HG03103 (cell line): ENCODE measurements around the gene ZCCHC13.
"Not testable (repeated sequence)": the region's sequence is repeated elsewhere in the genome, so short reads cannot be mapped to it uniquely, and the experiment has no call there.

Experiments
- ATAC-seq: cut with Tn5 transposase; IDR thresholded peaks from one replicate; pipeline ENCODE4 v1.9.1; 2021; ENCODE audit warnings: low read depth; ENCODE audit not compliant: unreplicated experiment

Gene ZCCHC13

DNA sequence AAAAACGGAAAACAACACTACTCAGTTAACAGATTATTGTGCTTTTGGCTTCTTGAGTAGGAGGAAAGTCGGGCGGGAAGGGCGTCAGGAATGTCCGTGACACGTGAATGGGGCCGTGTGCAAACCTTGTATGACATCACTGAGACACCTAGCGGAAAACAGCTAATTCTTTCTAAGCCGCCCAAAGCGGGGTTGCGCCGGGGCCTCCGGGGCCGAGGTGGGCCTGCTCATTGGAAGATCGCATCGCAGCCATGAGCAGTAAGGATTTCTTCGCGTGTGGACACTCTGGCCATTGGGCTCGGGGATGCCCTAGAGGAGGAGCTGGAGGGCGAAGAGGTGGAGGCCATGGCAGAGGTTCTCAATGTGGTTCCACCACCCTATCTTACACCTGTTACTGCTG lies at the start of gene ZCCHC13:
TSS of gene ZCCHC13 (plus strand) at position 165 of the 400 bp plus-strand sequence. CDS start at position 252, 87 bp downstream.
- ATAC-seq = no peak

- ATAC-seq = not testable (repeated sequence)
These were observed 45.9 kb upstream of the ZCCHC13 start for GRCh38 chrX:74258111-74258510.

GRCh38 chrX:74259885-74260491 lies 44.0 kb upstream of the ZCCHC13 start:
- ATAC-seq = no peak

DNA sequence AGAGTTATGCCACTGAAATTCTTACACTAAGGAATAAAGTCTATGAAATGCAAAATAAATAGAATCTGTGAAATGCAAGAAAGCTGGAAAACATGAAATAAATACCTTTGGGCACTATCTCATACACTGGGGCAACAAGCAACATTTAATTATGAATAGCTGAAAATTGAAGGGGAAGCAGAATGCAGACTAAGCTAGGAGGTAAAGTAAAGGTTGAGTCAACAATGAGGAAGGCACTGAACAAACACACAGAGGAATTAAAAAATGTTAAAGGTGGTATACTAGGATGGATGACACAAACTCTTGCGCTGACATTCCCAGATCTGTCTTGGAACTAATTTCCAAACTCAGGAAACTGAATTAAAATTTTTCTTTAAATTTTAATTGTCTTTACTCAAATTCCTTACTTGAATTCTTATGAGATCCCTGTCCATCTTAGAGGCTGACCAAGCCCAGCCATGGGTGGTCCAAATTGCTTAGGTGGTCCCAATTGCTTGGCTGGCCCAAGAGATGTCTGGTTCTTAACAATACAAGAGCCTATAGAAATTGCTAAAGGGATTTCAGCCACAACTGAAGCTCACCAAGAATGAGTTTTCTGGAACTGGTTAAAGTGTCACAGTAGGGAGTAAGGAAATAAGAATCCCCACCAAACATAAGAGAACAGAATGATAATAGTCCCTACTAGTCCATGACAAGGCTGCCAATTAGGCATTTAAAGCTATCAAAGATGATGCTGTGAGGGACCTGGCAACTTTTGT lies 41.3 kb upstream of the ZCCHC13 start:
- ATAC-seq = no peak

DNA sequence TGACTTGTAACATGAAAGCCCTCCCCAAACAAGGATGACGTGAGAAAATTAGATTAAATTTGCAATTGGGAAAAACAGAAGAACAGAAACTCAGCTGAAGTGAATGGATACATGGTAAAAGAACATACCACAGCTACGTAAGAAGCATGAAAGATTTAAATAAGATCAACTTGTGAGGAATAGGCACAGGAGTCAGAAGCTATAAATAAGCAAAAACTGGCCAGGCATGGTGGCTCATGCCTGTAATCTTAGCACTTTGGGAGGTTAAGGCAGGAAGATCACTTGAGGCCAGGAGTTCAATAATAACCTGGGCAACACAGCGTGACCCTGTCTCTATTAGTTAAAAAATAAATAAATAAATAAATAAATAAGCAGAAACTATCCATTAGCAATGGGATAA lies 33.6 kb upstream of the ZCCHC13 start:
- ATAC-seq = no peak

GRCh38 chrX:74272230-74272629 lies 31.8 kb upstream of the ZCCHC13 start:
- peak; percentile 84 for ATAC-seq

GRCh38 chrX:74274516-74274915 lies 29.5 kb upstream of the ZCCHC13 start:
- ATAC-seq = no peak

- no peak for ATAC-seq
These were observed 26.7 kb upstream of the ZCCHC13 start for GRCh38 chrX:74277320-74277719.

DNA sequence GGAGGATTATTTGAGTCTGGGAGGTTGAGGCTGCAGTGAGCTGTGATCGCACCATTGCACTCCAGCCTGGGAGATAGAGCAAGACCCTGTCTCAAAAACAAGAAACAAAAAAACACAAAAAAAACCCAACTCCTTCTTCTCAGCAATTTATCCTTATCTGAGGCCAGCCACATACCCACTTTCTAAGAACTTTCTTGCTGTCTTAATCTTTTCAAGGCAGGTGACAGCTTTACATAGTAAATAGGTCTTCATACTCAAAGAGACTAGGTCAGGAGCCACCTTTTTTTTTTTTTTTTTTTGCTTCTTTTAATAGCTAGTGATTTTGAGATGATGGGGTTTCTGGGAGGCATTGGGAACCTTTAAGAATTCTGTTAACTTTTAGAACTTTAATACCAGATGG lies 26.1 kb upstream of the ZCCHC13 start:
- ATAC-seq = no peak

DNA sequence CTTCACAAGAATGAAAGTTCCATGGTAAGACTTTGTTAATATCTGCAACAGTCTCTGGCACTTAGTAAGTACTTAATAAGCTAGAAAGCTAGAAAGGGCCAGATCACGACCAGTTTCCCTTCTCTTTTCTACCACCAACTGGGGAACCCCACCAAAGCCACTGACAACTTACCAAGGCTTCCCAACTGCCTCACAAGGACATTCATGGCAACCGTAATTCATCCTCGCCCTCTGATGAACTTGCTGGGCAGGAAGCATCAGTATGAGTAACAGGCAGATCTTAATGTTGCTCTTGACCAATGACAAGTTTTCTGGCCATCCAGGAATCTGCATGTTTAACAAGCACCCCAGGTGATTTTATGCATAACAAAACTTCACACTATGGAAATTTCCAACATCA lies 23.2 kb upstream of the ZCCHC13 start:
- ATAC-seq = no peak

DNA sequence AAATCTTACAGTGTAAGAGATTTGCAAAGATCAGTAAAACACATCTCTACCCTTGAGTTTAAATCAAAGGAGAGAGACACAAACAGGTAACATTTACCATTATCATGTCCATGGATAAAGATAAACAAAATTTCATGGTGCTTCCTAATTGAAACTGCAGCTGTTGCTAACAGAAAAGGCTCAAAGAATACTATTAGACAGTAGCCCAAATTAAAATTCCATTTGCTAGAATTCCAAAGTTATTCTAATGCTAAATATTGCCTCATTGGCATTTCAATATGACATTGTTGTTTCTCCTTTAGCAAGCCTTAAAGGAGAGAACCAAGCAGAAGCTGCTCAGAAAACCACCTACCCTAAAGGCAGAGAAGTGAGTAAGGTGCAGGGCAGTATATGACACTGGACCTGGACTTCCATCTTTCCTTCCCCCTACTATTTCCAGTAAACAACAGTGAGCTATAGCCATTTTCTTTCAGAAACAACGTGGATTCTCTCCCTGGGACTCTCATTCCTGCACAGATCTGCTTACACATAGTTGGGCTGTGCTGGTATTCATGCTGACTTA lies 19.5 kb upstream of the ZCCHC13 start:
- no peak for ATAC-seq

DNA sequence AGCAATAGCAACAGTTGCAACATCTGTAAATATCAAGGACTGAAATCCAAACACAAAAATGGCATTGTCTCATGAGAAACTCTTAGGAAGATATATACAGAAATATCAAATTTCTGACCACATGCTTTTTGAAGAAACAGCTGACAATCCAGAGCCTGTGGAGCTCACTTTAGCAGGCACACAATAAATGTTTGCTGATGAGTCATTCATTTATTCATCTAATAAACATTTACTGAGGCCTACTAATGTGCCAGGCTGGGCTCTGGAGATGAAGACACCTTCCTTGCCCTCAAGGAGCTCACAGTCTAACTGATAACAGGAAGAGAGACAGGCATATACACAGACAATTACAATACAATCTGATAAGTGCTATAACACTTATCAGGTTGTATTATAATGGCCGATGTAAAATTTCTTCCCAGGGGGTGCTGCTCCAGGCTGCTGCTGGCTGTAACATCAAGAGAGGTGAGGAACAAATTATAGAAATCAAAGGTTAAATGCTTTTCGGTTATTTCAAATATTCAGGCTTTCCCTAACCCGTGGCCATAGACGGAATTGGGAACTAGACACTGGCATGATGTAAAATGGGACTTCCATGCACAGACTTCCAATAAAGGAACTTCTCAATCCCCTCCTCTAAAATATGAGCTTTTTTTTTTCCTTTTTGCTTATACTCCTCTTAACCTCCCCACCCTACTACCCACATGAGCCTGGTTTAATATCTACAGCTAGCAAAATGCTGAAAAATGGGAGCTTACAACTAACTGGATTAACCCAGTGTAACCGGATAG lies 16.8 kb upstream of the ZCCHC13 start:
- no peak for ATAC-seq

DNA sequence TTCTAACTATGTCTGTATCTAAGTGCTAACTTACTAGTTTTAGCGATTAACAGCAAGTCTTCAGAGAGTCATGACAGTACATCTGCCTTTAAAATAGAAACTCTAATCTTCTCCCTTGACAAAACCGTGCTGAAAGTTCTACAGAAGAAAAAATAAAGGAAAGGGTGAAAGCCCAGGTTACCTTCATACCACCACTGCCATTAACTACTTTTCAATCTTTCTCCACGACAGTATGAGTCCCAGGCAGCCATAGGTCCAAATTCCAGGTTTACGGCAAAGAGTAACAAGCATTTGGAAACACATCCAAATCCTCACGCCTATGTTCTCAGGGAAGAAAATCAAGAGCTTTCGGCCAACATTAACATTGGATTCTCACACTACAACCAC lies 12.4 kb upstream of the ZCCHC13 start:
- ATAC-seq = no peak

- peak; percentile 82 for ATAC-seq
These were observed 11.8 kb upstream of the ZCCHC13 start for GRCh38 chrX:74291964-74292807.

GRCh38 chrX:74292808-74293123 lies 11.2 kb upstream of the ZCCHC13 start:
- ATAC-seq = no peak

DNA sequence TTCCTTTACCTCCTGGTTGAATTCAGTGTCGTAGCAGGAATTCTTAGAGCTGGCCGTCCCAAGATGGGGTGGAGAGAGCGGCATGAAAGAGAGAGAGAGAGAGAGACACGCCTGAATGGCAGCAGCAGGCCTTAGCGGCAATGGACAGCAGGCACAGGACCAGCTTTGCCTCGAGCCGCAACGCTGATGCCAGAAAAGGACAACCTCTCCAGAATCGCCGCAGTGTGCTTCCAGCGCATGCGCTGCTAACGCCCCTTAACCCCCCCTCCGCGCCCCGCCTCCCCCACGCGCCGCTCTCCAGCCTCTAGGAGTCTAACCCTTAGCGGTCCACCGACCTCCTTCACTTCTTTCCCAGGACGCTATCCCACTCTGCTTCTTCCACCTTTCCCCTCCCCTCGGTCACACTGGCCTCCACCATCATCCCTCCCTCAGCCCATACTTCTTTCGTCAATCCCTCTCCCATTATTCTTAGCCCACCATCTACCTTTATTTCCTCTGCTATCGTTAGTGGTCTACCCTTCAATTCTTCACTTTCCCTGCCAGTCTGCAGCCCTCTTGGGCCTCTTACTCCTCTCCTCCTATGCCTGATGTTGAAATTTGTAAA lies 10.5 kb upstream of the ZCCHC13 start:
- ATAC-seq = peak; percentile 36

DNA sequence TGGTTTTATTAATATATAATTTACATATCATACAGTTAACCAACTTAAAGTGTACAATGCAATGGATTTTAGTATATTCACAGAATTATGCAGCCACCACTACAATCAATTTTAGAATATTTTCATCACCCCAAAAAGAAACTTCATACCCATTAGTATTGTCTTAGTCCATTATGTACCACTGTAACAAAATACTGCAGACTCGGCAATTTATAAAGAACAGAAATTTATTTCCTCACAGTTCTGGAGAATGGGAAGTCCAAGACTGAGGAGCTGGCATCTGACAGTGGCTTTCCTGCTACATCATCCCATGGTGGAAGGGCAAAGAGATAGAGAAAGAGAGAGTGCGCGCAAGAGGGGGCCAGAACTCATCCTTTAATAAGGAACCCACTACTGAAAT lies 8.9 kb upstream of the ZCCHC13 start:
- no peak for ATAC-seq

- no peak for ATAC-seq
These were observed 6.2 kb upstream of the ZCCHC13 start for GRCh38 chrX:74297766-74298165.

- no peak for ATAC-seq
These were observed 3.1 kb upstream of the ZCCHC13 start for GRCh38 chrX:74300869-74301268.

DNA sequence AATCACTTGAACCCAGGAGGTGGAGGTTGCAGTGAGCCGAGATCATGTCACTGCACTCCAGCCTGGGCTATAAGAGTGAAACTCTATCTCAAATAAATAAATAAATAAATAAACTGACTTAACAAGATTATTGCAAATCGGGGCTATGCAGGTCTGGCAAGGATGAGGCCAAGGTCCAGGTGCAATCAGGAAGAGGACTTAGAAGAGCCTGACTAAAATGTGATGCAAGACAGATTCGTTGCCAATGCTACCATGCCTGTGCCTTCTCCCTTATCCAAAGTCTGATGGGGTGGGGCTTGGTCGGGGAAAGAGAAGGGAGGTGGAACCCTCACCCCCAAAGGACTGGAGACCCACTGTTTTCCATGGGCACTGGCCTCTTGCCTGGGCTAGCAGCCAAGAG lies 14.7 kb downstream of the ZCCHC13 start:
- ATAC-seq = no peak
